Ectodermal cell (in vitro differentiated cells): Measurements from ENCODE around the gene CNPY1.

Source experiments
- H3K27ac ChIP-seq: 2 replicates; pipeline ENCODE4 v1.7.0; 2013; ENCODE audit warnings: mild to moderate bottlenecking, low read depth, low read length; ENCODE audit not compliant: insufficient read depth, poor library complexity, severe bottlenecking
- H3K27me3 ChIP-seq: 2 replicates; pipeline ENCODE4 v1.7.0; 2013; ENCODE audit warnings: mild to moderate bottlenecking, low read length; ENCODE audit not compliant: insufficient read depth, control insufficient read depth, poor library complexity, severe bottlenecking
- H3K36me3 ChIP-seq: one replicate; pipeline ENCODE4 v1.7.0; 2013; ENCODE audit warnings: low read length; ENCODE audit not compliant: control insufficient read depth, insufficient read depth
- H3K4me1 ChIP-seq: one replicate; pipeline ENCODE4 v1.7.0; 2013; ENCODE audit warnings: low read length; ENCODE audit not compliant: control insufficient read depth, insufficient read depth
- H3K4me3 ChIP-seq: 2 replicates; pipeline ENCODE4 v1.7.0; 2013; ENCODE audit warnings: low read depth, low read length, control low read depth; ENCODE audit not compliant: insufficient read depth
- H3K9me3 ChIP-seq: 2 replicates; pipeline ENCODE4 v1.7.0; 2013; ENCODE audit warnings: mild to moderate bottlenecking, low read length, moderate library complexity; ENCODE audit not compliant: control insufficient read depth
- WGBS, 2 experiments: methylation state at CpG; one replicate each; pipeline ENCODE4 v1.1.7; 2013; ENCODE audit warnings: missing lambda C conversion rate in 2 of 2; 5-methylcytosine and 5-hydroxymethylcytosine counted together

CNPY1 gene

DNA sequence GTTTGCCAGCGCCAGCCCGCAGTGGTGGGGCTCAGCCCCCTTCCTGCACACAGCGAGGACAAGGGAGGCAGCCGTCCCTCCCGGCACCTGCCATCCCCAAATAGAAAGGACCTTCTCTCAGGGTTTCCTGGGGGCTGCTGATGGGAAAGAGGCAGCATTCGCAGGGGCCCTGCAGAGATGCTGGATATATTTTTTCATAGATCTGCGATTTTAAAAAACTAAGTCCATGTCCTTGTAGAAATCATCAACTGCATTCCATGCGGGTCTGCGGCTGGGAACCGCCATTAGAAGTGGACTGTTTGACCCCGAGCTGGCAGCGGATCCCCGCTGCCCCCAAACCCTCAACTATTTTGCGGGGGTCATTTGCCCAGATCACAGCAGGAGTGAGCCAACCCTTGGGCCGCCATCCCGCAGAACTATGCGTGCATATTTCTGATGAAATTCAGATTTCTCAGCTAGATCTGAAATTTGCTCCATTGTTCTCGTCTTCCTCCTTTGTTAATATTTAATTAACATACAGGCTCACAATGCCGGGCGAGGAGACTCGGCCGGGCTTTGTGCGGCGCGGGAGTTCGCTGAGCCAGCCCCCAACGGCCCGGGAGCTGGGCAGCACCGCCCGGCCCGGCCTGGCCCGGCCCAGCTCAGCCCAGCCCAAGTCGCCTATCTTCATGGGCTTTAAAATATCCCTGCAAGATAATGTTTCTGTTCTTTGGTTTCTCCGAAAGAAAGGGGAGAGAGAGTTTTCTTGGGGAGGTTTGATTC lies 86.5 kb downstream of the CNPY1 start:
- H3K9me3 ChIP-seq = no peaks in the 10 kb centered on the region
- H3K4me1 ChIP-seq = peaks cover 16% of the 10 kb centered on the region
- 1 to 3% methylated on average over 34 of the region's 34 CpGs for WGBS, 2 experiments
- no peak overlapping the region for H3K4me3 ChIP-seq
- H3K36me3 ChIP-seq = no peaks in the 10 kb centered on the region
- peaks cover 98% of the 10 kb centered on the region for H3K27me3 ChIP-seq
- no peak overlapping the region for H3K27ac ChIP-seq

DNA sequence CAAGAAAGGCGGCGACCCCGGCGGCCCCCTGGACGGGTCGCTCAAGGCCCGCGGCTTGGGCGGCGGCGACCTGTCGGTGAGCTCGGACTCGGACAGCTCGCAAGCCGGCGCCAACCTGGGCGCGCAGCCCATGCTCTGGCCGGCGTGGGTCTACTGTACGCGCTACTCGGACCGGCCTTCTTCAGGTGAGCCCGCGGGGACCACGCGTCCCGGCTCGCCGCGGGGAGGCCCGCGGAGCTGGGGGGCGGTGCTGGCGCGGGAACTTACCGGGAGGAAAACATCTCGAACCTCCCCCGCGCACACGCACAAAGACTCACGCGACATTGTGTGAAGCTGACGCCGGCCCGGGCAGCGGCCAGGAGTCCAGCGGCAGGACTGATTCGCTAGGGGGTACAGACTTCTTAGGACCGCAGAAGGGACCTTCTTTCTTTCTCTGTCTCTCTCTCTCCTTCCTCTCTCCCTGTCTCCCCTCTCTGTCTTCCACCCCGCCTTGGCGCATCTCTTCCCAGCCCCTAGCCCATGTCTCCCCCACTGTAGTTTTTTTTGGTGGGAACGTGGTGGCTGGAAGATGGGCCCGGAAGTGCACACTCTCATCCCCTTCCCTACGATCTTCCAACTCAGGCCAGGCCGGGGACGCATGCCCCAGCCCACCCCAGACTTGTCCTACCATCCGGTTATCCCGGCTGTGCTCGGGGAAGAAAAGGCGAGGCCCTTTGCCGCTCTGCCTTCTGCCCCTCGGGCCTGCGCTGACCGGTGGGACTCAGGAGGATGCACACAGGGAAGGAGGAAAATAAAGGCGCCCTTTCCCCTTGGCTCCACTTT lies 87.3 kb downstream of the CNPY1 start:
- WGBS, 2 experiments = 2% methylated on average over 68 of the region's 68 CpGs
- H3K4me3 ChIP-seq = no peak overlapping the region
- H3K36me3 ChIP-seq = no peaks in the 10 kb centered on the region

DNA sequence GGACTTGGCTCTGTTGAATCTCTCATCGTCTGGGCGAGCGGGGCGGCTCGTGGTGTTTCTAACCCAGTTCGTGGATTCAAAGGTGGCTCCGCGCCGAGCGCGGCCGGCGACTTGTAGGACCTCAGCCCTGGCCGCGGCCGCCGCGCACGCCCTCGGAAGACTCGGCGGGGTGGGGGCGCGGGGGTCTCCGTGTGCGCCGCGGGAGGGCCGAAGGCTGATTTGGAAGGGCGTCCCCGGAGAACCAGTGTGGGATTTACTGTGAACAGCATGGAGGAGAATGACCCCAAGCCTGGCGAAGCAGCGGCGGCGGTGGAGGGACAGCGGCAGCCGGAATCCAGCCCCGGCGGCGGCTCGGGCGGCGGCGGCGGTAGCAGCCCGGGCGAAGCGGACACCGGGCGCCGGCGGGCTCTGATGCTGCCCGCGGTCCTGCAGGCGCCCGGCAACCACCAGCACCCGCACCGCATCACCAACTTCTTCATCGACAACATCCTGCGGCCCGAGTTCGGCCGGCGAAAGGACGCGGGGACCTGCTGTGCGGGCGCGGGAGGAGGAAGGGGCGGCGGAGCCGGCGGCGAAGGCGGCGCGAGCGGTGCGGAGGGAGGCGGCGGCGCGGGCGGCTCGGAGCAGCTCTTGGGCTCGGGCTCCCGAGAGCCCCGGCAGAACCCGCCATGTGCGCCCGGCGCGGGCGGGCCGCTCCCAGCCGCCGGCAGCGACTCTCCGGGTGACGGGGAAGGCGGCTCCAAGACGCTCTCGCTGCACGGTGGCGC lies 88.1 kb downstream of the CNPY1 start, which contains the start of gene EN2:
TSS of gene EN2 (plus strand) at position 19 of the 767 bp plus-strand sequence. CDS start at position 268, 249 bp downstream.
- WGBS, 2 experiments = 1 to 2% methylated on average over 105 of the region's 105 CpGs

More for the DNA sequence above, 87.3 kb downstream of the CNPY1 start:
- Histone ChIP-seq H3K27me3 (peaks cover 98% of the 10 kb centered on the region), H3K4me1 (peaks cover 16% of the 10 kb centered on the region), H3K9me3 (no peaks in the 10 kb centered on the region), H3K27ac (no peak overlapping the region)

DNA sequence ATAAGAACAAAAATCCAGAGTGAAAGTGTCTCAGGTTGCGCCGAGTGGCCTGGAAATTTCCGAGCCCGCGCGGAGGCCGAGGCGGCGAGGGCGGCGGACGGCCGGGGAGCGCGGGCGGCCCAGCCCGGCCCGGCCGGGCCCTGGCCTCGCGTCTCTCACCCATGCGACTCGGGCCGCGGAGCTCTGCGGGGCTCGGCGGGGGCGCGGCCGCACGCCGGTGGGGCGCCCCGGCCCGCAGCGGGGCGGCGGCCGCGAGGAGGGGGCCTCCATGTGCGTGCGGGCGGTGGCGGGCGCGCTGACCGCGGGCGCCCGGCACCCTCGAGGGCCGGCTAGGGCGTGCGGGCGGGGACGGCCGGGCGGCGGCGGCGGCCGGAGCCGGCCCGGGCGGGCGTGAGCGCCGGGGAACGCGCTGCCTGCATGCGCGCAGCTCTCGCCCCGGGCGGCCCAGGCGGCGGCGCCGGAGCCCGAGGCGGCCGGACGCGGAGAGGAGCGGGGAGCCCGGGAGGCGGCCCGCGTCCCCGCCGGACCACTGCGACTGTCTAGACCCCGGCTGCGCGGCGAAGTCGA lies 88.7 kb downstream of the CNPY1 start:
- Histone ChIP-seq H3K36me3 (no peaks in the 10 kb centered on the region), H3K4me1 (peaks cover 16% of the 10 kb centered on the region), H3K27ac (no peak overlapping the region), H3K27me3 (peaks cover 98% of the 10 kb centered on the region), H3K4me3 (no peak overlapping the region), H3K9me3 (no peaks in the 10 kb centered on the region)
- WGBS, 2 experiments = 1% methylated on average over 98 of the region's 98 CpGs

More for the DNA sequence above, 88.1 kb downstream of the CNPY1 start, which contains the start of gene EN2:
- Histone ChIP-seq H3K4me3 (no peak within 1 kb of the TSS), H3K9me3 (no peaks in the 10 kb centered on the region), H3K27ac (no peak within 1 kb of the TSS), H3K27me3 (peaks cover 98% of the 10 kb centered on the region), H3K4me1 (peaks cover 16% of the 10 kb centered on the region), H3K36me3 (no peaks in the 10 kb centered on the region)

DNA sequence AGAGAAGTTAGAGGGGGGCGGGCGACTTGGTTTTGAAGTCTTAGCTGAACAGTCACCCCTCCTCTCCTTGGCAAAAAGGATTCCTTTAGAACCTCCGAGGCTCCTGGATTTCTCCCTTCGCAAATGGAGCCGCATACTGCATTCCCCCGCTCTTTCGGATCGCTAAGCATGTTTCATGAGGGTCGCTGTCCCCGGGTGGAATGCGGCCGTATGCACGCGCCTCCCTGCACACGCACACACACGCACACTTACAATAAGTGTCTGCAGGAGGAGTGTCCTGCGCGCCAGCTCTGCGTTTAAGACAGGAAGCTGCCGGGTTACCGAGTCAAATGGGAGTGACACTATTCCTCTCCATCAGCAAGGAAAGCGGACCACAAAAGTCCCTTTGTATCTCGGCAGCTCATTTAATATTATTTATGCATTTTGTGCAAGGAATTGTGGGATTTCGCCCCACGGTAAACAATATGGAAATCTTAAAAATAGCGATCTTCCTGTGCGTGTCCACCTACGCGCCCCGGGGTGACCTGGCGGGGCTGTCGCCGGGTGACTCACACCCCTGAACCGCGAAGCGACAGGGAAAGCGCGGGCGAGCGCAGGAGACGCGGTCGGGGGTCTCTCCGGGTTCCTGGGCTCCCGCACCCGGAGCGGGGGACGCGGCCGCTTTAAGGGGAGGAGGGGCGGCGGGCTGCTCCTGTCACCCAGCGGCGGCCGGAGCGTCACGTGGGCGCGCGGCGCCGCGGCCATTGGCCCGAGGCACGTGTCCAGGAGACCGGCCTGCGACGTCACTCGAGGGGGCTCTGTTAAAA lies 89.4 kb downstream of the CNPY1 start:
- no peaks in the 10 kb centered on the region for H3K9me3 ChIP-seq
- H3K4me1 ChIP-seq = peaks cover 16% of the 10 kb centered on the region
- no peaks in the 10 kb centered on the region for H3K36me3 ChIP-seq
- no peak overlapping the region for H3K27ac ChIP-seq
- H3K4me3 ChIP-seq = no peak overlapping the region
- WGBS, 2 experiments = 2% methylated on average over 69 of the region's 69 CpGs
- H3K27me3 ChIP-seq = peaks cover 98% of the 10 kb centered on the region

GRCh38 chr7:155455776-155456737 lies 90.3 kb downstream of the CNPY1 start:
- Histone ChIP-seq H3K27me3 (peaks cover 98% of the 10 kb centered on the region), H3K36me3 (no peaks in the 10 kb centered on the region), H3K4me1 (peaks cover 16% of the 10 kb centered on the region), H3K9me3 (no peaks in the 10 kb centered on the region), H3K27ac (no peak overlapping the region), H3K4me3 (no peak overlapping the region)
- WGBS, 2 experiments = 4 to 7% methylated on average over 26 to 27 of the region's 27 CpGs

GRCh38 chr7:155455132-155455693 lies 91.1 kb downstream of the CNPY1 start:
- no peak overlapping the region for H3K27ac ChIP-seq
- H3K36me3 ChIP-seq = no peaks in the 10 kb centered on the region
- 4% methylated on average over 15 of the region's 15 CpGs for WGBS, 2 experiments
- H3K27me3 ChIP-seq = peaks cover 98% of the 10 kb centered on the region
- no peaks in the 10 kb centered on the region for H3K9me3 ChIP-seq
- no peak overlapping the region for H3K4me3 ChIP-seq
- H3K4me1 ChIP-seq = peaks cover 21% of the 10 kb centered on the region

GRCh38 chr7:155454183-155455112 lies 91.9 kb downstream of the CNPY1 start:
- 2 to 3% methylated on average over 82 of the region's 82 CpGs for whole genome bisulfite sequencing, 2 experiments
- H3K36me3 ChIP-seq = no peaks in the 10 kb centered on the region
- peaks cover 13% of the 10 kb centered on the region for H3K4me1 ChIP-seq
- no peak overlapping the region for H3K27ac ChIP-seq
- peaks cover 98% of the 10 kb centered on the region for H3K27me3 ChIP-seq
- H3K9me3 ChIP-seq = no peaks in the 10 kb centered on the region
- H3K4me3 ChIP-seq = no peak overlapping the region
